GM21529 (cell line): ENCODE measurements around the gene PTPN9.
"Not testable (repeated sequence)": the region's sequence is repeated elsewhere in the genome, so short reads cannot be mapped to it uniquely, and the experiment has no call there.

Experiments used
- ATAC-seq: cut with Tn5 transposase; IDR thresholded peaks from one replicate; pipeline ENCODE4 v1.9.1; 2021; ENCODE audit not compliant: unreplicated experiment

The PTPN9 gene

GRCh38 chr15:75583701-75584100 lies 4.6 kb upstream of the PTPN9 start:
- no peak for ATAC-seq

- ATAC-seq = not testable (repeated sequence)
These were observed 3.8 kb upstream of the PTPN9 start for GRCh38 chr15:75582943-75583342.

- ATAC-seq = no peak
These were observed 755 bp downstream of the PTPN9 start for GRCh38 chr15:75578173-75578947.

DNA sequence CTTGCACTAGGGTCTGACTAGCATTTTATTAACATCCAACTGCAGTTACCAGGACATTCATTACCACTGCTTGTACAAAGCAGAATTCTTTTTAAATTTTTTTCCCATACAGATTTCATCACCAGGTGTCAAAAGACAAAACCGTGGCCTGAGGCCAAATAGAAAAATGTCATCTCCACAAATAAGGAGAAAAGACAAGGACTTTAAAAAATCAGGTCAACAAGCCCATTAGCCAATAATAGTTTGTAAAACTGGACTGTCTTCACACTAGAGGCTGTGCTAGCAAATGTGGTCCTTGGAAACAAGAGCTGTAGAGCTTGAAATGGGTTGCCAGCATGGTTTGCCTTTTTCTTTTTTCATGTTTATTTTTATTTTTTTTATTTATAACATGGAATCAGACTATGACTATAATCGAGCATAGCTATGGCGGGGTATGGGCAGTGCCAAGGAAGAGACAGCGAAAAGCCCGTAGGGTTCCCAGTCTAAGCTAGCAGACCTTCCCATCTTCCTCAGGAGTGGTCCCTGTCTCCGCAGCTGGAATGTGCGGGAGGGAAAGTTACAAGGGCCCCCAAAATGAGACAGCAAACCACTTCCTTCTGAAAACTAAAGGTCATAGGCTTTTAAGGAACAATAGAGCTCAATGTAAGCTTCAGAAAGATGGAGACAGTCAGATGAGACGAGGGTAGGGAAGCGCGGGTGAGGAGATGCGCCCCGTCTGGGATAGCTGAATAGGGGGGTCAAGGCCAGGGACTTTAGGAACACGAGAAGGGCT lies 1.5 kb downstream of the PTPN9 start:
- ATAC-seq = no peak

DNA sequence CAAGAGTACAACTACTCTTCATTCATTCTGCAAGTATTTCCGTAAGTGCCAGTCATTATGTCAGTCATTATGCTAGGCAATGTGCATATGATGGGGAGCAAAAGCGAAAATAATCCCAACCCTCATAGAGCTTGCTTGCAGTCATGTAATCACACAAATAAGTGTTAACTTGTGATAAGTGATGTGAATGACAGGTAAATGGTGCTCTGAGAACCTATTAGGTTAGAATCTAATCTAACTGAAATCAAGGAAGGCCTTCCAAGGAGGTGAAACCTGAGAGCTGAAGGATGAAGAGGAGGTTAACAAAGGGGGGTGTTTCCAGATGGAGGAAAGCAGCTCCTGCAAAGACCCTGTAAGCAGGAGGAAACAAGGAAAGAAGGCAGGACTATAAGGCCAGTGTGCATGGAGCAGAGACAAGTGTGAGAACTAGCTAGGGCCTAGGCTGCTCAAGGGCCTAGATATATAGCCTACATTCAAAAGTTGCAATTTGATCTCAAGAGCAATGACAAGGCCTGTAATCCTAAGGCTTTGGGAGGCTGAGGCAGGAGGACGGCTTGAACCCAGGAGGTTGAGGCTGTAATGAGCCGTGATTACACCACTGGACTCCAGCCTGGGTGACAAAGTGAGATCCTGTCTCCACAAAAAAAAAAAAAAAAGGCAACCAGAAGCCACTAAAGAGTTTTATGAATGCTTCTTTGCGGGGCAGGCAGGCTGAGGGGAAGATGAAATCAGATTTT lies 5.3 kb downstream of the PTPN9 start:
- no peak for ATAC-seq

DNA sequence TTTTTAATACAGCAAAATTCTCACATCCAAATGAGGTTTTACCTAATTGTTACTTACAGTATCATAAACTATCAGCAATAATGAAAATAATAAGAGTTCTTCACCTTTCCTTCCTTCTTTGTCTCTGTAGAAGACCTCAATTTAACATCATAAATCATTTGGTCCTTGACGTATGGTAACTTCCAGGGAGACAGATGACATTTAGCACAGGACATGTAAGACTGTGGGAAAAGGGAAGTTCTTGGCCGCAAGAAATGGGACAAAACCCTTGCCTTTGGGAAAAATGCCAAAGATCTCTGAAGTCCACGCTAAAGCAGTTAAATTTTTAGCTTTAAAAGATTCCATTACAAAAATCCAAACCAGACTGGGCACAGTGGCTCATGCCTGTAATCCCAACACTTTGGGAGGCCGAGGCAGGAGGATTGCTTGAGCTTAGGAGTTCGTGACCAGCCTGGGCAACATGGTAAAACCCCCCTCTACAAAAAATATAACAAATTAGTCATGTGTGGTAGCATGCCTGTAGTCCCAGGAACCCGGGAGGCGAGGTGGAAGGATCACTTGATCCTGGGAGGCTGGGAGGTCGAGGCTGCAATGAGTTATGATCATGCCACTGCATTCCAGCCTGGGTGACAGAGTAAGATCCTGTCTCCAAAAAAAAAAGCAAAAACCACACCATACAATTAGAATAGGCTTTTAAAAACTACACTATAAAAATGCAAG lies 8.8 kb downstream of the PTPN9 start:
- no peak for ATAC-seq

DNA sequence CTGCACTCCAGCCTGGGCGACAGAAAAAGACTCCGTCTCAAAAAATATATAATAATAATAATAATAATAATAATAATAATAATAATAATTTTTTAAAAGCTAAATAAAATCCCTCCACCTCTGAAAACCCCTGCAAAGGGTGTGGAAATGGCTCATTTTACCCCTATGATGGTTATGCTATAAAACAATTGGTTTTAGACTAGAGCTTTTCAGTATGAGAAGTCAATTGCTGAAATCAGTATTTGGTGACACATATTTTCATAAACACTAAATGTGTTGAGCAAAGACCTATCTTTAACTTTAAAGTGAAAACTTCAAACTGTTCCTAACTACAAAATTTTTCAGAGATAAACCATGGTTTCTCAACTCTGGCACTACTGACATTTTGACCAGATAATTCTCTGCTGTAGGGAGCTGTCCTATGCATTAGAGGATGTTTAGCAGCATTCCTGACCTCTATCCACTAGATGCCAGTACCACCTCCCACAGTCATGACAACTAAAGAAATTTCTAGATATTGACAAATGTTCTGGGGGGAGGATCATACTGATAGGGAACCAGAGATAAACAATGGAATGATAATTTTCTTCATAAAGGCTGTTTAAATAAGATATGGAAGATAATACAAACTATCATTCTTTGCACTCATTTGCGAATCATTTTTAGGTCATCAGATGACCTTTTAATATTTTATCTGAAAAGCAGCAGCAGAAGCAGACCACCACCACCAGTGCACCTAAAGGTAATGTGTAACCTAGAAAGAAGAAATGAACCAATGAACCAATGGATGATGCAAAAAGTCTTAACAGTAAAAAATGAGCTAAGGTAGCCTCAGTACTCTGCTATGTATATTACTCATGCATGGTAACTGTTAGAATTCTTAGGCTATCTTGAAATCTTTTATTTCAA lies 13.8 kb downstream of the PTPN9 start:
- no peak for ATAC-seq

DNA sequence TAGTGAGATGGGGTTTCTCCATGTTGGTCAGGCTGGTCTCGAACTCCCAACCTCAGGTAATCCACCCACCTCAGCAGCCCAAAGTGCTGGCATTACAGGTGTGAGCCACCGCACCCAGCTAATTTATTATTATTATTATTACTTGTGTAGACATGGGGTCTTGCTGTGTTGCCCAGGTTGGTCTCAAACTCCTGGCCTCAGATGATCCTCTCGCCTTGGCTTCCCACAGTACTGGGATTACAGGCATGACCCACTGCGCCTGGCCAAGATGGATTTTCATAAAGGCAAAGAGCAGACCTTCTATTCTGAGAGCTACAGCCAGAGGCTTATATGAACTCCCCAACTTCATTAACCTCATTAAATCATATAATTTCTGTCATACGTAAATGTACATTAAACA lies 17.2 kb downstream of the PTPN9 start:
- ATAC-seq = no peak

DNA sequence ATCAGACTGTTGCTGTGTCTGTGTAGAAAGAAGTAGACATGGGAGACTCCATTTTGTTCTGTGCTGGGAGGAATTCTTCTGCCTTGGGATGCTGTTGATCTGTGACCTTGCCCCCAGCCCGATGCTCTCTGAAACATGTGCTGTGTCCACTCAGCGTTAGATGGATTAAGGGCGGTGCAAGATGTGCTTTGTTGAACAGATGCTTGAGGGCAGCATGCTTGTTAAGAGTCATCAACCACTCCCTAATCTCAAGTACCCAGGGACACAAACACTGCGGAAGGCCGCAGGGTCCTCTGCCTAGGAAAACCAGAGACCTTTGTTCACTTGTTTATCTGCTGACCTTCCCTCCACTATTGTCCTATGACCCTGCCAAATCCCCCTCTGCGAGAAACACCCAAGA lies 19.8 kb downstream of the PTPN9 start:
- not testable (repeated sequence) for ATAC-seq

DNA sequence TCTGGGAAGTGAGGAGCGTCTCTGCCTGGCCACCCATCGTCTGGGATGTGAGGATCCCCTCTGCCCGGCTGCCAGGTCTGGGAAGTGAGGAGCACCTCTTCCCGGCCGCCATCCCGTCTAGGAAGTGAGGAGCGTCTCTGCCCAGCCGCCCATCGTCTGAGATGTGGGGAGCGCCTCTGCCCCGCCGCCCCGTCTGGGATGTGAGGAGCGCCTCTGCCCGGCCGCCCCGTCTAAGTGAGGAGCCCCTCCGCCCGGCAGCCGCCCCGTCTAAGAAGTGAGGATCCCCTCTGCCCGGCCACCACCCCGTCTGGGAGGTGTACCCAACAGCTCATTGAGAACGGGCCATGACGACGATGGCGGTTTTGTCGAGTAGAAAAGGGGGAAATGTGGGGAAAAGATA lies 20.2 kb downstream of the PTPN9 start:
- not testable (repeated sequence) for ATAC-seq

- no peak for ATAC-seq
These were observed 24.4 kb downstream of the PTPN9 start for GRCh38 chr15:75554717-75555116.

DNA sequence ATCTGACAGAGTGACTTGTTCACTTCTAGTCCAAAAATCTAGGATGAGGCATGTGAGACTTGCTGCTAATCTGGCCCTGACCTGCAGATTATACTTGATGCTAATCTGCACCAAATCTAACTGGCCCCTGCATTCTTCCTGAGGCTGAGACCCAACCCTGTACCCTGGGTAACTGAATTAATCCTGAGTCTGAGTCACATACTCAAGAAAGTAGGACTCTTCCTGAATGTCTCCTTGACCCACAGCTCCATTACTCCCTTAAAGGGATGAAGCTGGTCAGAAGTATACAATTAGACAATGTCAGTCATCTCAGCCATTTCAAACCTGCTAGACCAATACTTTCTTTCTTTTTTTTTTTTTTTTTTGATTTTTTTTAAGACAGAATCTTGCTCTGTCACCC lies 25.5 kb downstream of the PTPN9 start:
- no peak for ATAC-seq

GRCh38 chr15:75551091-75551490 lies 28.0 kb downstream of the PTPN9 start:
- ATAC-seq = no peak

- no peak for ATAC-seq
These were observed 34.1 kb downstream of the PTPN9 start for GRCh38 chr15:75545064-75545463.

- ATAC-seq = no peak
These were observed 34.8 kb downstream of the PTPN9 start for GRCh38 chr15:75544359-75544758.

- not testable (repeated sequence) for ATAC-seq
These were observed 36.1 kb downstream of the PTPN9 start for GRCh38 chr15:75542949-75543545.

DNA sequence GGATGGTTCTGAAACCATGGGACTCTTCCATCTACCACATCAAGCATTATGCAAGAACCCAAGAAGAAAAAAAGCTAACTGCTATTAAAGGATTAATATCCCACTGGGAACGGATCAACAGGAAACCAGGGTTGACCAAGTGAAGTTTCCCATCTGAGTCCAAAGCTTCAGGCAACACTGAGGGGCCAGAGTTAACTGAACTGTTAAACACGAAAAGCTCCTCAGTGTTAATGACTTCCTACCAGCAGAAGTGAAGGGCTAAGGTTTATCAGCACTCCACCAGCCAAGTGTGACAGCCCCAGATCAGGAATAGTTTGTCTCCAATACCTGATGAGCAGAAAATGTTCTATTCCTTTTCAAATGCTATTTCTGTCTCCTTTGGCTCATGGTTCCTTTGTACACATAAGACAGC lies 36.7 kb downstream of the PTPN9 start:
- no peak for ATAC-seq

DNA sequence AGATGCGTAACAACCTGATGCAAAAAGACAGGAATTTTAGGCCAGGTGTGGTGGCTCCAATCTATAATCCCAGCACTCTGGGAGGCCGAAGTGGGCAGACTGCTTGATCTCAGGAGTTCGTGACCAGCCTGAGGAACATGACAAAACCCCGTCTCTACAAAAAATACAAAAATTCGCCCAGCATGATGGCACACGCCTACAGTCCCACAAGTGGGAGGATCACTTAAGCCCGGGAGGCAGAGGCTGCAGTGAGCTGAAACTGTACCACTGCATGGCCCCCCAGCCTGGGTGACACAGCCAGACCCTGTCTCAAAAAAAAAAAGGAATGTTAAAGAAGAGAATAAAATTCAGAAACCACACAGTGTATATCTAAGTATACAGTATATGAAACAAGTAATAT lies 40.7 kb downstream of the PTPN9 start:
- no peak for ATAC-seq

DNA sequence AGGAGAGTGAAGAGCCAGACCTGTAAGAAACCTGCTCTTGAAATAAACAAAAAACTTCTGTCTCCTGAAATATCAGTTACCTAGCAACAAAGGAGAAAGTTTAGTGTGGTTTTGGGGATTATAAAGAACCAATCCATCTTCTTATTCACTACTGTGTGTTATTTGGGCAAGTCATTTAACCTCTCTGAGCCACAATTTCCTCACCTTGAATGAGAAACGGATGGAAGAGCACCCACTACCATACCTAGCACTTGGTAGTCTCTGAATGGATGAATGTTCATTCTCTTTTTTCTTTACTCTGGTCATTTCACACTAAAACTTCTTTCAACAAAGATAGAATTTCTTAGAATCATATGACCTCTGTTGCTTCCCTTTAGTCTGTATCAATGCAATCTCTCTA lies 45.2 kb downstream of the PTPN9 start:
- ATAC-seq = no peak
